ENCODE results near the gene NHLH2.

NHLH2 gene

DNA sequence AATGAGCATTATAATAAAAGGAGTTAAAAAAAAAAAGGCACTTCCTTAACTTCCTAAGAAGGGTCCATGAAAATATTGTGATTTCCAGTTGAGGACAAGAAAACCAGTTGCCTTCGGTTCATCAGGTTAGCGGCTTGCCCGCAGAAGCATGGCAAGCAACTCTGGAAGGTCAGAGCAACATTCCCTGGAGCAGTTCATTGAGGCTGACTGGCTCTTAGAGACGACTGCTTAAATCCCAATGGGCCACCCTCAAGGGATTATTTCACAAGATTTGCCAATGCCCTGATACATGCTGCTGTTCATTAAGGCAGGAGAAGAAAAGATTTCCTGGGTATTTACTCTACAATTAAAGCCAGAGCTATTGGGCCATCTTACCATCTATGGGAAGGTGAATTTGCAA is 43.4 kb downstream of the NHLH2 start:
- no peak for DNase-seq (ENCODE audit: low spot score)

DNA sequence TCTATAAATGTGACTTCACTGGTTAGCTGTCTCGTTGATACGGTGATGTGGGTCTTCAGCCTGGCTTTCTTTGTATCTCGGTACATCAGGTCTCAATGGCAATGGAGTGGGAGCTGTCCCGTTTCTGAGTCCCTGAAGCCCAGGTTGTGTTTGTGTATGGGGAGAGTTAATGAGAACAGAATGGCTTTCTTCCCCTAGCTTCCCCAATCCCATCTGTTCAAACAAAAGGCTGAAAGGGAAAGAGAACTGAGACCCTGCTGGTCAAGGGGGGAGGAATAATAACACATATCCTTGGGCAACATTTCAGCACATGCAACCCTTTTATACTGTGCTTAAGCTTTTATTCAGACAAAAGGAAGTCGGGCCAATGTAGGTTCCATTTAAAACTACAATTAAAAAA is 44.0 kb downstream of the NHLH2 start:
- no peak for DNase-seq (ENCODE audit: low spot score)

DNA sequence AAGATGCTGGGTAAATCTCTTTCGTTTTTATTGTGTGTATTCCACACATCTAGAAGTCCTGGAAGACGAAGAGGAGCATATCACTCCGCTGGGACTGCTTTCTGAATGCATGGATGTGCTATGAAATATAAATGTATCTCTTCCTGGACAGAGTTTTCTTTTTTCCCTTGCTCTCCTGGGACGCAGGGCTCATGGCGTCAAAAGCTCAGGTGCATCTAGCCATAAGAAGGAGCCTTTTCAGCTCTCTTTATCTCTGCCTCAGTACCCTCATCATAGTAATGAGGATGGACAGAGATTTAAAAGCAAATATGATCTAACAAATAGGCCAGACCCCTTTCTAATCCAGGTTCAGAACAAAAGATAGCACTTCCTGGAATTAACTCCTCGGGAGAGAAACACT is 44.9 kb downstream of the NHLH2 start:
- DNase-seq (ENCODE audit: low spot score): no peak

DNA sequence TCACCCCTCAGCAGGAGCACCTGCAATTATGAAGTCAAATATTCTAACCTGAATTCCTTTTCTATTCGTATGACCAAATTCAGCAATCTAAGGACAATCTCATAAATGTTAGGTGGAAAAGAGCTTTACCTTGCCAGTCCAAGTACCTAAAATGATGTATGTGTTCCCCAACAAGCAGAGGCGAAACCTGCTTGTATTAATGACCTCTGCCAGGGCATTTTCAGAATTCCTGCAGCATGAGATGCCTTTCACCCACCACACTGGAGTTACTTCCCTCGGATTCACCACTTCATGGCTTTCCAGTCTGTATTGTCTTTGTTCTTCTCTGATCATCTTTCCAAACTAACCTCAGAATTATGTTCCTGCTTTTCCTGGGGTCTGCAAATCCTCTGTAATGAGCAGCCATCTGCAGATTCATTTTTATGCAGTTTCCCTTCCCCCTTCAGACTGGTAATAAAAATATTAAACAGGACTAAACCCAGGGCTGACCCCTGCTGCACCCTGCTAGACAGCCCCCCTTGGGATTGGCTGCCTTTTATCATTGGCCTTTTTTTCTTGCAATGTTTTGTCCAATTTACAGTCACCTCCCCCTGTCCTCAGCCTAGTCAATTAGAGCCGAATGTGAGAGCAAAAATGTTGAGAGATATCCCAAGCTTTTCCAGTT is 45.8 kb downstream of the NHLH2 start:
- no peak for DNase-seq (ENCODE audit: low spot score)

DNA sequence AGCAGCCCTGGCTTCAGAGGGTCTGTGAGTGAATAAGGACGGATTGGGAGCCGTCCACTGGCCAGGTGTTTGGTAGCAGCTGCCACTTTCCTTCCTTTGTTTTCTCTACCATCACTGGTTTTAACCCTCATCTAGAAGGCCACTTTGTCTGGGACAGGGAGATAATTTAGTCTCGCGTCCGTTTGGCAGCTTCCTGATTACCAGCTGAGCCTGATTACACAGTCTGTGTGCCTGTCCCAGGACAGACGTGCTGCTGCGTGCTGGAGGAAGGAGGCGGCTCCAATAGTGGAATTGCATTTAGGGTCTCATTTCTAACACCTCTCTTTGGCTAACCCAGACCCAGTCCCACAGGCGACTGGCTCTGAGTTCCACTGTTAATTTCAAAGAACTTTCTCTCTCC is 47.8 kb downstream of the NHLH2 start:
- DNase-seq (ENCODE audit: low spot score): no peak

DNA sequence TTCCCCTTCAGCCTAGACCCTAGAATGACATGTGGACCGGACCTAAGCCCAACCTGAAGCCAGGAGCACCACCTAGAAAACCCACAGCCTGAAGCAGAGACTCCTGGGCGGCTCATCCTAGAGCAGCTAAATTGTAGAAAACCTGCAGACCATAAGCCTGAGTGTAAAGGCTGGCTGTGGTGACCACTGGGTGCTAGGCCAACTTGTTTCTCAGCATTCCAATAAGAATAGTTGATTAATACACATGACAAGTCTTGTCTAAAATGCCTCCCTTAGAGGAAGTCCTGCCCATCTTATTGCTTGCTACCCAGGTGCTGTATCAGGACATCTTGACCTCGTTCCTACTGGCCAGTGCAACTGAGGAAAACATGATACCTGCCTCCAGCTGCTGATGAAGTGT is 49.1 kb downstream of the NHLH2 start:
- DNase-seq (ENCODE audit: low spot score): no peak

DNA sequence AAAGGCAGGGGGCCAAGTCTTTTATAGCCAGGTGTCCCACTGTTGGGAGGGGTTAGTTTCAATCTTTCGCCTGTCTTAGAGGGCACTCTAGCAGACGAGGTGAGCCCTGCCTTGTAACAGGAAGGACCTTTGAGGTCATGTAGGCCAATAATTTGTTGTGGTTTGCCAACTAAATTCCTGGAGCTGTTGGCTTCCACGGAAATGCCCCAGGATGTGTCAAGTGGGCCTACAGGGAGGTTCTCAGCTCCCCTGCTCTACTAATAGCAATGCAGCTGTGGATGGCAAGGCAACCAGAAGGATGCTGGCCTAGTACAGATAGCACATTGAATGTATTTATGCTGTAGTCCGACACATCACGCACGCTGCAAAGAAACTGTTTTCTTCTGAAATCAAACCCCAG is 50.1 kb downstream of the NHLH2 start:
- DNase-seq (ENCODE audit: low spot score): no peak

DNA sequence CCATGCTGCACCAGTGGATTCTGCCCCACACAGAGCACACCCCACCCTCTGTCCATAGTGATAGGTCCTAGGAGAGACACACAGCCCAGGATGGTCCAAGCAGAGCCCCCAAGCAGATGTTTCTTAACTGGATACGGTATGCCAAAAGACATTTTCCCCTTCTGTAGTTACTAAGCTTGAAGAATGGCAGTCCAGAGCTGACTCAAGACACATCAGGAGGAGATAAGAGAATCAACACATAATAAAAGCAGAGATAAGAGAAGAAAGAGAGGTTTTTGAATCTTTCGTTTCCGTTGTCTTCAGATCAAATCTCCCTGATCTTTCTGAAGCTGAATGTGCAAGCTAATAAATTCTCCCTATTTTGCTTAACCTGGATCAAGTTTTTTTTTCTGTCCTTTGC is 50.6 kb downstream of the NHLH2 start:
- DNase-seq (ENCODE audit: low spot score): no peak

All from ecto neural progenitor cell (in vitro differentiated cells).